ENCODE results near the gene PTTG2. TPM values are rescaled to one million over a fixed set of nuclear protein-coding genes. Genes with fewer than 3 reads are reported as not detected.

Gene PTTG2
- total RNA-seq, 4 donors from 2014 or later: not detected

DNA sequence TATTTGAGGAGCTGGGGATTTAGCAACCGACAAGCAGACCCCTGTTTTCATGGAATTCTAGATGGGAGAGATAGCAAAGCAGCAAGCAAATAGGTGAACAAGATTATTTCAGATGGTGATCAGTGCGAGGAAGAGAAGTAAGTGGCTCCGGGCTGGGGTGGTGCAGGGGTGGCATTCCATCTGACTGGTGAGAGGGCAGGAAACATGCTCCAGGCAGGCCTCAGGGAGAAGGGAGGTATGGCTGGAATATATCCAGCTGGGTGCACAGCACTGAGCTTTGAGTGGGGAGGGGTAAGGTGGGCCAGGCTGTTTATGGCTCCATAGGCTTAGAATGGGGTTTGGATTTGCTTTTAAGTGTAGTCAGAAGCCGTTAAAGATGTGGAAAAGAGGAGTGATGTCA lies 21.2 kb downstream of the PTTG2 start:
- 56% methylated on average over 4 of the region's 4 CpGs for WGBS
- no peak overlapping the region for H3K4me3 ChIP-seq
- no peak for DNase-seq (ENCODE audit: low spot score in 2 of 2)
- H3K36me3 ChIP-seq: no peaks in the 10 kb centered on the region
- TF ChIP-seq EP300 (IDR thresholded peaks at IDR 0.05) (no peak), POLR2A (IDR thresholded peaks at IDR 0.05) (no peak), POLR2AphosphoS5 (IDR thresholded peaks at IDR 0.05) (no peak)
- TF ChIP-seq, protein P1, sequence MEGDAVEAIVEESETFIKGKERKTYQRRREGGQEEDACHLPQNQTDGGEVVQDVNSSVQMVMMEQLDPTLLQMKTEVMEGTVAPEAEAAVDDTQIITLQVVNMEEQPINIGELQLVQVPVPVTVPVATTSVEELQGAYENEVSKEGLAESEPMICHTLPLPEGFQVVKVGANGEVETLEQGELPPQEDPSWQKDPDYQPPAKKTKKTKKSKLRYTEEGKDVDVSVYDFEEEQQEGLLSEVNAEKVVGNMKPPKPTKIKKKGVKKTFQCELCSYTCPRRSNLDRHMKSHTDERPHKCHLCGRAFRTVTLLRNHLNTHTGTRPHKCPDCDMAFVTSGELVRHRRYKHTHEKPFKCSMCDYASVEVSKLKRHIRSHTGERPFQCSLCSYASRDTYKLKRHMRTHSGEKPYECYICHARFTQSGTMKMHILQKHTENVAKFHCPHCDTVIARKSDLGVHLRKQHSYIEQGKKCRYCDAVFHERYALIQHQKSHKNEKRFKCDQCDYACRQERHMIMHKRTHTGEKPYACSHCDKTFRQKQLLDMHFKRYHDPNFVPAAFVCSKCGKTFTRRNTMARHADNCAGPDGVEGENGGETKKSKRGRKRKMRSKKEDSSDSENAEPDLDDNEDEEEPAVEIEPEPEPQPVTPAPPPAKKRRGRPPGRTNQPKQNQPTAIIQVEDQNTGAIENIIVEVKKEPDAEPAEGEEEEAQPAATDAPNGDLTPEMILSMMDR (IDR thresholded peaks at IDR 0.05): no peak
- H3K9me3 ChIP-seq: no peaks in the 10 kb centered on the region
- H3K27ac ChIP-seq: no peak overlapping the region
- no peaks in the 10 kb centered on the region for H3K27me3 ChIP-seq
- H3K4me1 ChIP-seq: peaks cover 23% of the 10 kb centered on the region

DNA sequence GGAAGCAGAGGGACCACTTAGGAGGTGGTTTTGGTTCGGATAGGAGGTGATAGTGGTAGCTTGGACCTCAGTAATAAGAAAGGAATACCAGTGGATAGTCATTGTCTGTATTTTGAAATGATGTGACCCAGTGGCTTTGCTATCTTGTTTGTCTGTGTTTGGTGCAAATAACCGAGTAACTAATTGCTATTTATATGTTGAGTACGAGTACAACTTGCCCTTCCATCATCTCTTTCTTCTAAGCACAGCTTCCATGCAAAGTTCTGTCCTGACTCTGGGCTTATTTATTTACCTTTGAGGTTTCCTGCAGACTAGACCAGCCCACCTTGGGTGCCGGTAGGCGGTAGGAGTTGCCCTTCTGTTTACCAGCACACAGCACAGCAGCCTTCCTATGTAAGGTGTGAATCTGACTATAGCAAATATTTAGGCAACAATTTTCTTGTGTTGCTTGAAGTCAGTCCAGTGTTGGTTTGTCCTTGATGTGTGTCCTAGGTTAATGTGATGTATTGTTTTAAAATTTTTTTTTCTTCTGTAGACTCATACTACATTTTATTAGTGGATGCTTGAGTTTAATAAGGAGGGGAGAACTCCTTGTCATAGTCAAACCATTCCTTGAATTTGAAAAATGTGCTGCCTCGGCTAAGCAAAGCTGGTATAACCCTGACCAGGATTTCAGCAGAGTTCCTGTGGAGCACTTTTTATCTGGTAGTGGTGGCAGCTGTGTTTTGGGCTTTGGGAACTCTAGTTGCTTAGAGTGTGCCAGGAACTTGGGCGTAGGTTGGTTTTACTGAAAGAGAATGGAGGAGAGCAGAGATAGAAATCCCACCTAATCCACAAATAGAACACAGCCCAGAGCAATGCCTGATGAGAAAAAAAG lies 21.9 kb downstream of the PTTG2 start:
- DNase-seq (ENCODE audit: low spot score in 2 of 2): no peak
- no peaks in the 10 kb centered on the region for H3K9me3 ChIP-seq
- H3K36me3 ChIP-seq: no peaks in the 10 kb centered on the region
- H3K27me3 ChIP-seq: no peaks in the 10 kb centered on the region
- H3K27ac ChIP-seq: no peak overlapping the region
- TF ChIP-seq POLR2AphosphoS5 (IDR thresholded peaks at IDR 0.05) (no peak), POLR2A (IDR thresholded peaks at IDR 0.05) (no peak), EP300 (IDR thresholded peaks at IDR 0.05) (no peak)
- TF ChIP-seq, protein P1 (IDR thresholded peaks at IDR 0.05): no peak
- H3K4me1 ChIP-seq: peaks cover 17% of the 10 kb centered on the region
- H3K4me3 ChIP-seq: no peak overlapping the region
- 70% methylated on average over 7 of the region's 7 CpGs for WGBS

DNA sequence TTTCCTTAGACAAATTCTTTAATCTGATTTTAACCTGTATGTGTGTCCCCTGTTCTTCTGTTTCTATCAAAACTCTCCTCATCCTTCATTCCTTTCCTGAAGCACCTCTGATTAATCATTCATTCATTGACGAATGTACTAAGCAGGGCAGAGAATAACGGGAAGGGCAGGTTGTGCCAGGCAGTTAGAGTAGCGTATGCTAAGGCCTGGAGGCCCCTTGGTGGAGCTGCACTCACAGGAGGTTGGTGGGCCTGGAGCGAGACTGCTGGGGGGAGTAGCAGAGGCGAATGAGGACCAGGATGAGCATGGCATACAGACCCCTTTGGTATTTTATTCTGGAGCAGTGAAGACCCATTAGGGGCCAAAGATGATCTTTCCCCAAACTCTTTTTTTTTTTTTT lies 22.5 kb downstream of the PTTG2 start:
- Histone ChIP-seq H3K4me3 (no peak overlapping the region), H3K4me1 (peaks cover 15% of the 10 kb centered on the region), H3K27me3 (no peaks in the 10 kb centered on the region), H3K27ac (no peak overlapping the region), H3K36me3 (no peaks in the 10 kb centered on the region), H3K9me3 (no peaks in the 10 kb centered on the region)
- no peak for DNase-seq (ENCODE audit: low spot score in 2 of 2)
- TF ChIP-seq, protein P1 (IDR thresholded peaks at IDR 0.05): no peak
- TF ChIP-seq POLR2A (IDR thresholded peaks at IDR 0.05) (no peak), EP300 (IDR thresholded peaks at IDR 0.05) (no peak), POLR2AphosphoS5 (IDR thresholded peaks at IDR 0.05) (no peak)
- 60% methylated on average over 5 of the region's 5 CpGs for WGBS

DNA sequence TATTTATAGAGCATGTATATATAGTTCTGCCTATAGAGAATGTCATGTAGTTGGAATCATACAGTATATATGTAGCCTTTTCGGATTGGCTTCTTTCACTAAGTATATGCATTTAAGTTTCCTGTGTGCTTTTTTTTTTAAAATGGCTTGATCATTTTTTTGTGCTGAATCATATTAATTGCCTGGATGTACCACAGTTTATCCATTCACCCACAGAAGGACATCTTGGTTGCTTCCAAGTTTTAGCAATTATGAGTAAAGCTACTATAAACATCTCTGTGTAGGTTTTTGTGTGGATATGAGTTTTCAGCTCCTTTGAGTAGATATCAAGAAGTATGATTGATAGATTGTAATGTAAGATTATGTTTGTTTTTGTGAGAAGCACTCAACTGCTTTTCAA lies 23.8 kb downstream of the PTTG2 start:
- 96% methylated on average over 1 of the region's 1 CpG for WGBS

DNA sequence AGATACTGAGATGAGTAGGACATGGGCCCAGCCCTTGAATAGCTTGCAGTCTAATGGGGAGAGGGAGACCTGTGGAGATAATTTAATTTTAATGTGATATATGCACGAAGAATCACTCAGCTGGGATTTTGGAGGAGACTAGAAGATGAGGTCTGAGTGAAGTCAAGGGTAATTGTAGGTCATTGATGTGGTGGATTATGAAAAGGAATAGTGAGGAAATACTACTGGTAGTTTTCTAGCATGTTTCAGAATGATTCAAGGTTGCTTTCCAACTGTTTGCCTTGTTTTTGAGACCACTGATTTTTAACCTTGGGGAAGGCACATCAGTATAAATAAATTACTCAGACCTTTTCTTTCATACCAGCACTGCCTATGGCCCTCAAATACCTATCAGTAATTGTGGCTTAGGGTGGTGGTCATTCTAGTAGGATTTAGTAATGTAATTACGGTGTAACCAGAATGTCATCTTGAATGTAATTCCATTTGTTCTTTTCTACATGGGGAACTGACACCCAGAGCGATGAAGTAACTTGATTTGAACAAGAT lies 25.6 kb downstream of the PTTG2 start:
- peaks cover 22% of the 10 kb centered on the region for H3K4me1 ChIP-seq
- no peaks in the 10 kb centered on the region for H3K27me3 ChIP-seq
- no peak overlapping the region for H3K27ac ChIP-seq
- no peak overlapping the region for H3K4me3 ChIP-seq
- H3K36me3 ChIP-seq: no peaks in the 10 kb centered on the region
- WGBS: 93% methylated on average over 3 of the region's 3 CpGs
- H3K9me3 ChIP-seq: no peaks in the 10 kb centered on the region
- TF ChIP-seq, protein P1 (IDR thresholded peaks at IDR 0.05): no peak
- no peak for TF ChIP-seq POLR2AphosphoS5 (IDR thresholded peaks at IDR 0.05)
- TF ChIP-seq POLR2A (IDR thresholded peaks at IDR 0.05): no peak
- no peak for TF ChIP-seq EP300 (IDR thresholded peaks at IDR 0.05)
- no peak for DNase-seq (ENCODE audit: low spot score in 2 of 2)

More for the DNA sequence above, 23.8 kb downstream of the PTTG2 start:
- TF ChIP-seq POLR2A (IDR thresholded peaks at IDR 0.05): no peak
- no peak for TF ChIP-seq EP300 (IDR thresholded peaks at IDR 0.05)
- TF ChIP-seq POLR2AphosphoS5 (IDR thresholded peaks at IDR 0.05): no peak
- TF ChIP-seq, protein P1 (IDR thresholded peaks at IDR 0.05): no peak
- no peaks in the 10 kb centered on the region for H3K27me3 ChIP-seq
- no peaks in the 10 kb centered on the region for H3K9me3 ChIP-seq
- DNase-seq (ENCODE audit: low spot score in 2 of 2): no peak
- H3K36me3 ChIP-seq: no peaks in the 10 kb centered on the region
- H3K27ac ChIP-seq: no peak overlapping the region
- no peak overlapping the region for H3K4me3 ChIP-seq
- H3K4me1 ChIP-seq: peaks cover 11% of the 10 kb centered on the region
